Stimulated activated CD8-positive, alpha-beta memory T cell treated with anti-CD3 and anti-CD28 coated beads, Interleukin-7, amount 100 ng/mL, for 1 hour (primary cell): ENCODE measurements around the gene LDHAL6B.

Source experiments
- DNase-seq, 2 donors: peaks; one replicate each; pipeline ENCODE4 v3.0.0-alpha.2; 2020; ENCODE audit warnings: low read depth in 2 of 2

LDHAL6B gene

DNA sequence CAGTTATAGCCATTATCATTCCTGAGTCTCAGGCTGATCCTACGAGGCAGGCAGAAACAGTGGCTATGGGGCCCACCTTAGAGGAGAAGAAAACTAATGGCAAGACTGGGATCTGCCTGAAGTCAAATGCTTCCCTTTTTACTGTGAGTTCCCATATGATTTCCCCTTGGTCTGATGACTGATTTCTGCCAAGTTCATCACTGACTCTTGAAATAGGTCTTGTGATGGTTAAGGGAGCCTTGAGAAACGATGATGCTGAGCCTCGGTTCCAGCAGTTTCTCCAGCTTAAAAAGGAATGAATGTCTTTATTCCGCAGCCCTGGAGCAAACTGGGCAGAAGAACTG is 29.4 kb upstream of the LDHAL6B start:
- DNase-seq, result no peak

DNA sequence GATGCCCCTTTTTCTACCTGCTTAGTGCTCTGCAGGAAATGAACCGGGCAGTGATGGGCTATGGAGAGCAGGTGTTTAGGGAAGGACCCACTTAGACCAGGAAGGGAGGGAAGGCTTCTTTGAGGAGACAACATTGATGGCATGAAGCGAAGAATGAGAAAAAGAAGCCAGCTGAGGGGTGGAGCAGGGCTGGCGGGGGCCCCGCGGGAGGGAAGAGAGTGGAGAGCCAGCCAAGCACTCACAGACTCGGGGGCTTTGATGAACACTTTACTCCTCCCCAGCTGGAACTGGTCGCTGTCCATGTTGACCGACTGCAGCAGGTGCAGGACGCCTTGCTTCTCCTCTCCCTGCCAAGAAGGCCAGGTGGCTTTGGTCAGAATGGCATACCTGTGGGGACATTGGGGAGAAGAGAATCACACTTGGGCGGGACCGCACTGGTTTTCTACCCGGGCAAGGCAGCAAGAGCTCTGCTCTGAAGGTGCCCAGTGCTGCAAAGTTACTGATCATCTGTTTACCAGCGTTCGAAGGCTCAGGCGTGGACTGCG is 28.4 kb upstream of the LDHAL6B start:
- no peak for DNase-seq

DNA sequence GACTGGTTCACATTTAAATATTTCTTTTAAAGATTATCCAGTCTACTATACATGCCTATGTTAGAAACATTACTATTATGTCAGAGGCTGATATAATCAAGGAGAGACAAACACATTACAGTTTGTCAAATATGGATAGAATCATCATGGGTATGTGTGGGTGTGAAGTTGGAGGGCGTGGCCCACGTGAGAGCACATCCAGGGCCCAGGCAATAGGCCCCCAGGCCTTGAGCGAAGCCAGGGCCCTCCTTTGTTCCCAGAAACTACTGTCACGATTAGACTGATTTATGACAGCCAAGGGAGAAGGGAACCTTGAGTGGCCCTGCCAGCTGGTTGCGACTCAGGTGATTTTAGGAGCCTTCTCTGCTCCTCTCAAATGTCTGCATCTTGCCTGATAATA is 26.9 kb upstream of the LDHAL6B start:
- no peak for DNase-seq

DNA sequence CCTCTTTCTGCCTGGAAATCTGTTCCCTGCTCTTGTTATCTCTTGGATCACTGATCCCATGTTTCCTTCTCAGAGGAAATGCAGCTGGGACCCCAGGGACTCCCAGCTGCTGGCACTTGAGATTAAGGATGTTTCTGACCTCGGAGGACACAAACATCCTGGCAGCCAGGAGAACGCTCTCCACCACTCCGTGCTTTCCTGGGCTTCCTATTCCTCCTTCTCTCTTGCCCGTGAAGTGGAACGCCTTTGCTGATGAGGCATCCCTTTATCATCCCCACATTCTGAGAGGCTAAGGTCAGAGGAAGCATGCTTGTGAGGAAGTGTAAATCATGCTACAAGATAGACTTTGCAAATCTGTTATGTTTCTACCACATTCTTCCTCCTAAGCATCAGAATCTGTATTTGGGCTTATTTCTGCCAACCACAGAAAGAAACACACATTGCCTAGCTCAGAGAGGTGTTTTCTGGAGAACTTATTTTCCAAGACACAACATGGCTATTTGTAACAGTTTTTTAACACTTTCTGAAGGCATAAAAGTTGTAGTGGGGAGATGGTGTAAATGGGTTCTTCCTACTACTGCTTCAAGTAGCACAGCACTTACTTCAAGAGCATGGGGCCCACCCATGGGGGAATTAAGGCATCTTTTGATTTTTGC is 25.6 kb upstream of the LDHAL6B start:
- DNase-seq, result no peak

DNA sequence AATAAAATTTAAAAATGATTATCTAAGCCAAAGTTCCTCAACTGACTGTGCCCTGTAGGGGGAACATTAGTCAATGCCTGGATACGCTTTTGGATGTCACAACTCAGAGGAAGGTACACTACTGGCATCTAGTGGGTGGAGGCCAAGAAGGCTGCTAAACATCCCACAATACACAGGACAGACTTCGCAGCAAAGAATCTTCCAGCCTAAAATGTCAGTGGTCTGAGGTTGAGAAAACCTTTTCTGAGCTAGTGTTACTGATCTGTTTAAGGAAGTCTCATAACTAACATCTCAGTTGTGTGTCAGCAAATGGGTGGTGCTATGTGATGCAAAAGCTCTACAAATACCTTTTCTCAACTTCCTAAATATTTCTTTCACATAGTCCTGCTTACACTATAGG is 20.9 kb upstream of the LDHAL6B start:
- DNase-seq, result no peak

DNA sequence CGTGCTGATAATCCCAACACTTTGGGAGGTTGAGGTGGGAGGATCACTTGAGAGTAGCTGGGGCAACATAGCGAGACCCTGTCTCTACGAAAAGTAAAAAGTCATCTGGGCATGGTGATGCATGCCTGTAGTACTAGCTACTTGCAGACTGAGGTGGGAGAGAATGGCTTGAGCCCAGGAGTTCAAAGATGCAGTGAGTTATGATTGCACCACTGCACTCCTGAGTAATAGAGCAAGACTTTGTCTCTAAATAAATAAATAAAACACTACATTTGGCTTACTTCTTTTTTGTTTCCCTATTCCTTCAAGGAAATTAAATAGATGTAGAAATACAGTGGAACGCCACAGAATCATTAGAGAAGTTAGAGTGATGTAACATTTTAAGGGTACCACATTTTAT is 20.1 kb upstream of the LDHAL6B start:
- no peak for DNase-seq

DNA sequence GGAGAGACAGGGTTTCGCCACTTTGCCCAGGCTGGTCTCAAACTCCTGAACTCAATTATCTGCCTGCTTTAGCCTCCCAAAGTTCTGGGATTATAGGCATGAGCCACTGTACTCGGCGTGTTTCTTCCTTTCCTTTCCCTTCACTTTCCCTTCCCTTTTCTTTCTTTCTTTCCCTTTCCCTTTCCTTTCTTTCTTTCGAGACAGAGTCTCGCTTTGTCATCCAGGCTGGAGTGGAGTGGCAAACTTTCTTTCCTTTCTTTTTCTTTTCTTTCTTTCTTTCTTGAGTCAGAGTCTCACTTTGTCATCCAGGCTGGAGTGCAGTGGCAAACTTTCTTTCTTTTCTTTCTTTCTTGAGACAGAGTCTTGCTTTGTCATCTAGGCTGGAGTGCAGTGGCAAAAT is 17.4 kb upstream of the LDHAL6B start:
- DNase-seq, result no peak

DNA sequence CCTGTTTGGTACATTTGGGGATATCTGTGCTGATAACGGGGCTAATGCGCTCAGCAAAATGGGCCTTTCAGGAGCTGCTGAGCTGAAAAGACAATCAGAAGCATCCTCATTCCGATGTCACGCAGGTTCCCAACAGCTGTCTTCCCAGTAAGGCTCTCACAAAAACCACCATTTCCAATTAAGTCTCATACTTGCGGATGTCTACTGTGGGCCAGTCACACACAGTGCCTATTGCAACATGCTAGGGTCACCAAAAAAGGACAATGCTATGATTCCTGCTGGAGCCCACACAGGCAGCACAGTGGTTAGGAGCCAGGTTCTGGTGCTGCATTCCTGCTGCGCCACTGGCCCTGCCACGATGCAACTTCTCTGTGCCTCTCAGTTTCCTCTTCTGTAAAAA is 16.4 kb upstream of the LDHAL6B start:
- no peak for DNase-seq

DNA sequence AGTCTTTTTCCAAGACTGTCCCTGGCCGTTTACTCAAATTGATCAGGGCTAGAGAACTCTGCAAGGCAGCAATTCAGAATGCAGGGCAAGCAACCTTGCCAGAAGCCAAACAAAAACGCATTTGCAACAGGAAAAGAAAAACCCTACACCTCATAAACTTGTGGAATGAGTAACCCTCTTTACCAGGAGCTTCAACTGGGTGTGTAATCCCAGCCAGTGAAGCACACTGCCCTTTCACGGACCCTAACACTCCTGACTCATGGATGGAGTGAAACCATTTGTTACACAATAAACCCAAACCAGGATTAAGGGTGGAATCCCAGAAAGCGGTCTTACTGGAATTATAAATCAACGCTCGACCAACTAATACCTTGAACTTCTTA is 14.8 kb upstream of the LDHAL6B start:
- no peak for DNase-seq

DNA sequence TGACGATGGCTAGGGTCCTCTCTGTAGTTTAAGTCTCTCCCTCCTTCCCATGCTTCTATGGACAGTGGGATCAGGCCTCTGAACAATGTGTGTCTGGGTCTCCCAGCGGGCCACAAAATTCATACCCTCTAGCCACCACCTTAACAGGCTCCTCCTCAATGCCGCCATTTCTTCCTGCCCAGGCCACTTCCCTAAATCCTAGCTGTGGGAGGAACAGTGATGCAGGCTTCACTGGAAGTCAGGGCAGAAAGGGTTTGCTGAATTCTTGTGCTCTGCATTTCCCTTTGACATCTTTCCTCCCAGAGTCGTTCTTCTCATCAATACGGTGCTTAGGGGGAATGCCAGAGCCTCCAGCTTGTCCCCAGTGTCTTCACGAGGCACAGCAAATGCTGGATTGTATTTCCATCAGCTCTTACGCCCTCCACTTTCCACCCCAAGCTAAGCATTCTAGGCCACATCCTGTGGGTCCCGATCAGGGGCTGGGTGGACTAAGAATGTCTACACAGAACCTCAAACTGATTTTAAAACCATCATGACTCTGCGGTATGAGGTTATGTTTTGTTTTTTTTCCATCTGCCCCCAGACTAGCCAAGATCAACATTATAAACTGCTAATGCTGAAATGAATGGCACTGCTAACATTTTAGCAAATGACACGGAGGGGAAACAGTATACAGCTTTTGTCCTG is 11.9 kb upstream of the LDHAL6B start:
- no peak for DNase-seq

DNA sequence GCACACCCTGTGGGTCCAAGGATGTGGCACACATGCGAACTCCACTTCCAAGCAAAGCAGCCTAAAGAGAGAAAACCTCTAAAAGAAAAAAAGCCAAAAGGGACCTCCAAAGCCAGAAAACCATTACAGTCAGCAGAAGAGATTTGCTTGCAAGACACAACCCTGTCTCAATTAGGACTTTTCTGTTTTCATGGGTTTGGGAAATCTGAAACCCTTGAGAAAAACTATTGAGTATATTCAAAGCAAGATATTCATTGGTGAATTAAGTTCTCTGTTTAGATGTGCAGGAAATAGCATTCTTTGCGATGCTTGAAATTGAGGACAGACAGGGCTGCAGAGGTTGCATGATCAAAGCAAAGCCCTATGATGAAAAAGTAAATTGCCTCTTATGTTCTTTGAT is 10.2 kb upstream of the LDHAL6B start:
- no peak for DNase-seq

DNA sequence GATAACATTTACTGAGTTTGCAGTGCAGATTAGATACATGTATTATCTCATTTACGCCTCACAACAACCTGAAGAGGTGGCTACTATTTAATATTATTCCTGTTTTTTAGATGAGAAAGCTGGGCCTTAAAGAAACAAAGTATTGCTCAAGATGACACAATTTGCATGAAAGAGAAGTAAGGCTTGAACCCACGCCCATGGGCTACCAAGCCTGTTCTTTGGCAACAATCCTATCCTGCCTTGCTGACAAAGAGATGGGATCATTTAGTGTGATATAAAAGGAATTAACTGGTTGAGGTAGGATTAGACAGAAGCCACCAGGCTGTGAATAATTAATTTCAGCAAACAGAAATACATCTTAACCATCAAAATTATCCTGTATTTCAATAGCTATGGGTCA is 9.2 kb upstream of the LDHAL6B start:
- DNase-seq, result no peak

DNA sequence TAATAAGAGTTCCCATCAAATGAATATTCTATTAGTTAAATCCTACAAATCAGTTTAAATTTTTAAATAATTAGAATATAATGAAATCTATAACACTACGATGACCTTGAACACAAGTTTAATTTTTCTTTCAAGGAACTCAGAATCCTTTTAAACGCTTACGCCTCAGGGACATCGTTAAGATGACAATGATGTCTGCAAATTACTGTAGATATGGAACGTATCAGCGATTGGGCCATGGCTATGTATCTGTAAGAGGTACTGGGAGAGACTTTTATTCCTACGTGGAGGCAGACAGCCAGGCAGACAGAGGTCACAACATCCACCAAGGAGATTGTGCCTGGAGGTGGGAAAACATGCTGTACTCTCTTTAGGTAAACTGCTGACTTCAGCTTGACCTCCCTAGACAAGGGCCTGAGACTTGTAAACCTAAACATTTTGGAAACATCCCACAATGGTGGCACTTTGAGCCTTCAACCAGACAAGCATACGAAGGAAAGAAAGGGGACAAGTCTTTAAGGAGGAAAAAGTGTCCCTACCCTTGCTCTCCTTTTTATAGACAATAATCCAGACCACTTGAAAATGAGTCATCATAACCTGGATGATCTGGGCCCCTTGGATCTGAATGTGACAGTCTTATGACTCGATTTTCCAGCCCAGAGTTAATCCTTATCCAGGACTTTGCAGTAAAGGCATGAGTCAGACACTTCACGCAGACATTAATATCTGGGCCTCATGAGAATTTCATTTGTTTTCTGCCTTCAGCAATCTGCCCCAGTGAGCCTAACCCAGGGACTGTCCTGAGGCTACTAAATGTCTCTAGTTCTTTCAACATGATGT is 6.8 kb upstream of the LDHAL6B start:
- DNase-seq, result no peak

DNA sequence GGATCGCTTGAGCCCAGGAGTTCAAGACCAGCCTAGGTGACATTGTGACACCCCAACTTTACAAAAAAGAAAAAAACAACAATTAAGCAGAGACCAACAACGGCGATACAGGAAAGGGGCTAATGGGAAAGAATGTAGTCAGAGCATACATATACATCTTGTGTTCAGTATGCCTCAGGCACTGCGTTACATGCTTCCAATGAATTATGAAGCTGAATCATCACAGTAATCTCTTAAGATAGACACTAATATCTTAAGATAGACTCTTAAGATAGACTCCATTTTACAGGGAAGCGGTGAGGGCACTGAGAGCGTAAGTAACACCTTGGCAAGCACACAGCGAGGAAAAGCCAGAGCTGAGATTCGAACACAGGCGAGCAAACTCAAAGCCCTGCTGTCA is 6.1 kb upstream of the LDHAL6B start:
- no peak for DNase-seq

DNA sequence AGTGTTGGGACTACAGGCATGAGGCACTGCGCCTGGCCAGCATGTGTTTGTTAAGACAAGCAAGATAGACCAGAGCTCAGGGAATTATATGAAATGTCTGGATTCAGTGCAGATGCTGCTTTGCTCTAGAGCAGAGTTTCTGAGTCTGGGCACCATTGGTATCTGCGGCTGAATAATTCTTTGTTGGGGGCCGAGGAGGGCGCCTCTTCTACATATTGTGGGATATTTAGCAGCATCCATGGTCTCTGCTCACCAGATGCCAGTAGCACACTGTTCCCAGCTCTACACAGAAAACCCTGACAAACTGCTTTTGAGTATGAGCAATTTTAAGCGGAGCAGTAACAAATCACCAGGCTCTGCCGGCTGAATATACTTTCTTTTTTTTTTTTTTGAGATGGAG is 3.6 kb upstream of the LDHAL6B start:
- no peak for DNase-seq

DNA sequence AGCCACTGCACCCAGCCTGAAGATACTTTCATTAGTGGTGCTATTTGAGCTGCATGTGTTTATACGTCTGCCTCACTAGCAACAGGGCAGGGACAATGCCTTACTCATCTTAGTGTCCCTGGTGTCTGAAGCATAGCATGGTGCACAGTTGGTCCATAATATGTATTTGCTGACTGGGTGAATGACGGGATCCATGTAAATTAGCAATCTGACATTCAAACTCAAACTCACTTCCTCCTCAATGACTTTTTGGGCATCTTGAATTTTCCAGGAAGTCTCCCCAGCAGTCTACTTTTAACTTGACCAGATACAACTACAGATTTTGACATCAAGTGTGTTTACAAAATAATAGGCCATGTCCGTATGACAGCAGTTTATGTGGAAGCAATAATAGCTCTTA is 3.0 kb upstream of the LDHAL6B start:
- no peak for DNase-seq

DNA sequence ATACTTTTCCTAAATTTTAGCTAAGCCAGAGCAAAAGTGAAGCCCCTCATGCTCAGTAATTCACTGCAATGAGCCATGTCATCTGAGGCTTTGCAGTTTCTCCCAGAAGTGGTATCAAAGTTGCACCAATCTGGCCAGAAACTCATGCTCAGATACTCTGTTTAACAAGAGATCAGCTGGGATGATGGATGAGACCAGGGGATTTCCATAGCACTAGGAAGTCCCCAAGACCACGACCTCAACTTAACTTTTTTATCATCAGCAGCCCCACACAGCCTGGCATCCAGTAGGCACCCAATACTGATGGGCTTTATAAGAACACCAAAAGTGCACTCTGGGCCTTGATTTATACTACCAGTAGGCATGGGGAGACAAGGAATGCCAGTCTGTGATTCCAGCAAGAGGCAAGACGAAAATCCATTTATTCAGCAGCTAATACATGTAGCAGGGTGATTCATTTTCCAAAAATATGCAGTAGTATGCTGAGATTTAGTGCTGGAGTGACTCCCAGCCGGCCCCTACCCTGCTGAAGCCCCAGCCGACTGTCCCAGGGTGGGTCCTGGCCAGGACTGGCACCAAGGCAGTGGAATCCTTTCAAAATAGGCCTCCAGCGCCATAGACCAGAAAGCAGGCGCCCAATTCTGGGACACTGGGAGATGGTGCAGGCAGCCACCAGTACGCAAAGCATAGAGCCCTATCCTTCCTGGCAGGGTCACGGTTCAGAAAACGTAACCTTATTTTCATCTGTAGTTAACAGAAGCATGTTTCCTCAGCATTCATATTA is 612 bp upstream of the LDHAL6B start:
- no peak for DNase-seq

DNA sequence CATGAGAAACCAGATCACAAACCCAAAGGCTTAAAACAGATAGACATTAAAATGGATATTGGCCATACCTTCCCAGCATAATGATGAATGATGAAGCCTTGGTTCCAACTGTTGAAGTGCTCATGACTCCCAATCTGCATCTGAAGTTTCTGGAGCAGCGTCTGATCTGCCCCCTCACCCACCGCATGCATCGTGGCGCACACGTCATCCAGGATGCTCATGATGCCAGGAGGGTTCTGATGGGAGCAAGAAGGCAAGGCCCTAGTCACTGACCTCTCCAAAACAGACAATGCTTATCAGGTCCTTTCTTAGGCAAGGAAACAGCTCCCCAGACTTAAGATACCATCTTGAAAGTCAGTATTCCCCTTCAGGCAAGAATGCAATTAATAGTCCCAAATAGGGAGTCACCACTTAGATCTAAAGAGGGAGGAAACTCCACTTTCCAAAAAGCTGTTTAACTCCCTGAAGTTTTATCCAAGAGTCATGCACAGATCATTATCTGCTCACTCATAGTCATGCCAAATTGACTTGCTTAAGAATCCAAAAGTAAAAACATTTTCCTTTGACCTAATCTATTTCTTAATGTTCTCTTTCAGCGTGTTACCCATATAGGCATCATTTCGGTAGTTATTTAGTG is 2.1 kb downstream of the LDHAL6B start:
- no peak for DNase-seq

DNA sequence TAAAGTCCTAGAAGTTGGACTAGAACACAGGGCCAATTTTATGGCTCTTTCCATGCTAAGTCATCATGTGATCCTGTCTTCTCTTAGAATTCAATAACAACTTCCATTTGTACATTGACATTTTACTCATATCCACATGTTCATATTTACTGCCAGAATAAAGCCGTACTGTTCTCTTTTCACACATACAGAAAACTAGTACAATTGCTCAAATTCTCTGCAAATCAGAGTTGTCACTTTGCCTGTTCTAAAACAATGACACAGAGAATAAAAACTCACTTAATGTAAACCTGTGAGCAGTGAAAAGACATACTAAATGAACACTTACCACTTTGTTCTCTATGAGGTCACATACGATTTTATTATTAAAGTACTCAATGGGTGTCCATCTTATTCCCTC is 3.5 kb downstream of the LDHAL6B start:
- no peak for DNase-seq

DNA sequence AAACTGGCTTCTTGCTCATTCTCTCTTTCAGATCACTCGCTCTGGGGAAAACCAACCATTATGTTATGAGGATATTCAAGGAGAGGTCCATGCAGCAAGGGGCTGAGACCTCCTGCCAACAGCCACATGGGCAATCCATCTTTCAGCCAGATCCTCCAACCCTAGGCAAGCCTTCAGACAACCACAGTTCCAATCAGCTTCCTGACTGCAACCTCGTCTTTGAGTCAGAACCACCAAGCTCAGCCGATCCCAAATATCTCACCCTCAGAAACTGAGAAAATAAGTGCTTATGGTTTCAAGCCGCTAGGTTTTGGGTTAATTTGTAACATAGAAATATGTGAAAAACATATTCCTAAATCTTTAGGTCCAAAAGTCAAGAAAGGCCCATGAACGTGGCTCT is 10.3 kb downstream of the LDHAL6B start:
- DNase-seq, result no peak

DNA sequence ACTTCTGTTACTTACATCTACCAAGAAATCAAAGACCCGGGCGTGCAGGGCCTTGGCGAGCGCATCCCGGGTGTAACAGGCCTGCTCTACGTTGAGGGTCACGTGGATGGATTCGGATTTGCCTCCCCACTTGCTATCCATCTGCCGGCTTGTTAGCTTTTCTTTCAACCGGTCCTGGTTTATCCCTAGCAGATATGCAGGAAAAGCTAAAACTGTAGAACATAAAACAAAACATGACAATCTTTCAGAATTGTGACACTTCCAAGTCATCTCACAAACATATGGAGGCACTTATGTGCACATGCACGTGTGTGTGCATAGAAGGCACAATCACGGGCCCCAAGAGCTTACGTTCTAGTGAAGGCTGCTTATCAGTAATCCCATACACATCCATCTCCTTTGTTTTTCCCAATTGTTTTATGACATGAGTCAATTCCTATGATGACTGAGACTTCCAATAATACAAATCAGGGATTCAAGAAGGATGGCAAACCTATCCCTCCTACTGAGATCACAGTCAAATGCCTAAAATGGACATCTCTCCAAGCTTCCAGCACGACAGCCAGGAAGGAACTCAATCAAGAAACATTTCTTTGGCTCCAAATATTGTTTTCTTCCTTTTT is 11.3 kb downstream of the LDHAL6B start:
- no peak for DNase-seq
